Measurements from ENCODE around the gene GPR107. TPM values are rescaled to one million over a fixed set of nuclear protein-coding genes. Genes with fewer than 3 reads are reported as not detected.
"Not testable (repeated sequence)": the region's sequence is repeated elsewhere in the genome, so short reads cannot be mapped to it uniquely, and the experiment has no call there.

GPR107 gene
- total RNA-seq = 42.8 and 43.8 TPM in 2 replicates
- long read RNA-seq, full-length matches to known transcripts = 6 of 15 reads
- long read RNA-seq, partial matches to known transcripts = 3 of 15 reads
- long read RNA-seq, other reads (novel, unspliced or antisense) = 6 of 15 reads

DNA sequence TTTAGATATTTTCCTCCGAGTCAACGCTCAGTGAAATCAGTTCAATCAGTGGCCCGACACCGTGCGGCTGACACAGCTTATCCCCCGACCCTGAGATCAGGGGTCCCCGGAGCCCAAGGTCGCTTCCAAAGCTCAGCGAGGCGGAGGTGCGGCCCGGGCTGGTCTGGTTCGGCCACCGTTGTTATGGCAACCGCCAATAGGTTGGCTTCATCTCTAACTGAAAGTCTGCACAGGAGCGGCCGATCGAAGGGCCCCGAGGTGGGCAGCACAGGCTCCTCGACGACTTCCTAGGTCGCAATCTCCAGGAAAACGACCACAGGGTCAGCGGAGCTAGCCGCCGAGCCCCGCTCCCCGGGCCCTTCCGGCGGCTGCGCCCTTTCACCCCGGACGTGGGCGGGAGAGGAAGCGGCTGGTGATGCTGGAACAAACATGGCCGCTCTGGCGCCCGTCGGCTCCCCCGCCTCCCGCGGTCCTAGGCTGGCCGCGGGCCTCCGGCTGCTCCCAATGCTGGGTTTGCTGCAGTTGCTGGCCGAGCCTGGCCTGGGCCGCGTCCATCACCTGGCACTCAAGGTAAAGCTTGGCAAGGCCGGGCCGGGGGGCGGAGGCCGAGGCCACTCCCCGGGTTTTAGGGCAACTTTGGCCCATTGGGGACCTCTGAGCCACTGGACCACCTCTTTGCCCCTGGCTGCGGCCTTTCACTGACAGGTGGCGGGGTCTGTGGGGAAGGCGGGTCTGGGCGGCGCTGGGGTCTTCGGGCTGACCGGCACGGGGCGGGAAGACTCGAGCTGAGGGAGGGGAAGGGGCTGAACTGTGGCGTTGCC is at the start of gene GPR107:
Gene GPR107 (plus strand): TSS at position 403 of the 821 bp plus-strand sequence. CDS start 27 bp downstream, at position 430.
- TF ChIP-seq, protein P1, sequence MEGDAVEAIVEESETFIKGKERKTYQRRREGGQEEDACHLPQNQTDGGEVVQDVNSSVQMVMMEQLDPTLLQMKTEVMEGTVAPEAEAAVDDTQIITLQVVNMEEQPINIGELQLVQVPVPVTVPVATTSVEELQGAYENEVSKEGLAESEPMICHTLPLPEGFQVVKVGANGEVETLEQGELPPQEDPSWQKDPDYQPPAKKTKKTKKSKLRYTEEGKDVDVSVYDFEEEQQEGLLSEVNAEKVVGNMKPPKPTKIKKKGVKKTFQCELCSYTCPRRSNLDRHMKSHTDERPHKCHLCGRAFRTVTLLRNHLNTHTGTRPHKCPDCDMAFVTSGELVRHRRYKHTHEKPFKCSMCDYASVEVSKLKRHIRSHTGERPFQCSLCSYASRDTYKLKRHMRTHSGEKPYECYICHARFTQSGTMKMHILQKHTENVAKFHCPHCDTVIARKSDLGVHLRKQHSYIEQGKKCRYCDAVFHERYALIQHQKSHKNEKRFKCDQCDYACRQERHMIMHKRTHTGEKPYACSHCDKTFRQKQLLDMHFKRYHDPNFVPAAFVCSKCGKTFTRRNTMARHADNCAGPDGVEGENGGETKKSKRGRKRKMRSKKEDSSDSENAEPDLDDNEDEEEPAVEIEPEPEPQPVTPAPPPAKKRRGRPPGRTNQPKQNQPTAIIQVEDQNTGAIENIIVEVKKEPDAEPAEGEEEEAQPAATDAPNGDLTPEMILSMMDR (conservative IDR thresholded peaks at IDR 0.05) = no peak
- H3K4me1 Mint-ChIP-seq = peaks cover 19% of the 10 kb centered on the region
- H3K27ac Mint-ChIP-seq (ENCODE audit: unreplicated experiment) = peak within 1 kb of the TSS; percentile 91
- H3K27me3 Mint-ChIP-seq (ENCODE audit: low read depth) = no peaks in the 10 kb centered on the region
- peak within 1 kb of the TSS; percentile 95 for H3K4me3 Mint-ChIP-seq
- DNase-seq (ENCODE audit: low read depth, low spot score) = peak; percentile 76
- H3K9me3 Mint-ChIP-seq = no peaks in the 10 kb centered on the region
- no peaks in the 10 kb centered on the region for H3K36me3 Mint-ChIP-seq (ENCODE audit: low read depth)

GRCh38 chr9:130003943-130004552 is 49.7 kb upstream of the GPR107 start:
- H3K4me1 Mint-ChIP-seq = peaks cover 12% of the 10 kb centered on the region
- H3K9me3 Mint-ChIP-seq = no peaks in the 10 kb centered on the region
- no peak overlapping the region for H3K27ac Mint-ChIP-seq (ENCODE audit: unreplicated experiment)
- no peaks in the 10 kb centered on the region for H3K27me3 Mint-ChIP-seq (ENCODE audit: low read depth)
- no peak for DNase-seq (ENCODE audit: low read depth, low spot score)
- TF ChIP-seq, protein P1 (conservative IDR thresholded peaks at IDR 0.05) = no peak
- no peaks in the 10 kb centered on the region for H3K36me3 Mint-ChIP-seq (ENCODE audit: low read depth)
- H3K4me3 Mint-ChIP-seq = no peak overlapping the region

DNA sequence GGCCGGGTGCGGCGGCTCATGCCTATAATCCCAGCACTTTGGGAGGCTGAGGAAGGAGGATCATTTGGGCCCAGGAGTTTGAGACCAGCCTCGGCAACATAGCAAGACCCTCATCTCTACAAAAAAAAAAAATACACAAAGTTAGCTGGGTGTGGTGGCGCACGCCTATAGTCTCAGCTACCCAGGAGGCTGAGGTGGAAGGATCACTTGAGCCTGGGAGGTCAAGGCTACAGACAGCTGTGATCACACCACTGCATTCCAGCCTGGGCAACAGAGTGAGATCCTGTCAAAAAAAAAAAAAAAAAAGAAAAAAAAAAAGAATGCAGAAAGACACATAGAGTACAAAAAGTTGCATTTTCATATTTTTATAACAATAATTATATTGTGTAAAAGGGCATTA is 46.8 kb upstream of the GPR107 start:
- H3K4me3 Mint-ChIP-seq; H3K9me3 Mint-ChIP-seq; H3K27ac Mint-ChIP-seq (ENCODE audit: unreplicated experiment); H3K36me3 Mint-ChIP-seq (ENCODE audit: low read depth); H3K4me1 Mint-ChIP-seq; DNase-seq (ENCODE audit: low read depth, low spot score); H3K27me3 Mint-ChIP-seq (ENCODE audit: low read depth): not testable (repeated sequence)

DNA sequence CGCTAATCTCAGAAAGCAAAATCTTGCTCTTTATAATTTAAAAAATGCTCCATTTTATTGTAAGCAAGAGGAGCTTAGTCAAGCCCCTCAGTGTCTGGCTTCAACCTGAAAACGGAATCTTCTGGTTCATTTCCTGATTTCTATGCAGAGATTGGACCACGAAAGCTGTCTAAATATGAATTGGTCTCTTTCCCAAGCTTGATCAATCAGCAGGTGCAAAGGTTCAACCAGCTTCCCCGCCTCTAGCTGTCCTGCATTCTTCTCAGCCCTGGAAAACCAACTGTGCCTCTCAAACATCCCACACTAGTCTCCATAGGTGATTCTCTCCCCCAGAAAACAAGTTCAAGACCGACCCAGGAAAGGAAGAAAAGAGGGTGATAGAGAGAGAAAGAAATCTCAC is 45.2 kb upstream of the GPR107 start:
- H3K27ac Mint-ChIP-seq (ENCODE audit: unreplicated experiment) = no peak overlapping the region
- H3K36me3 Mint-ChIP-seq (ENCODE audit: low read depth) = peaks cover 5% of the 10 kb centered on the region
- no peaks in the 10 kb centered on the region for H3K4me1 Mint-ChIP-seq
- TF ChIP-seq, protein P1 (conservative IDR thresholded peaks at IDR 0.05) = no peak
- DNase-seq (ENCODE audit: low read depth, low spot score) = no peak
- H3K27me3 Mint-ChIP-seq (ENCODE audit: low read depth) = no peaks in the 10 kb centered on the region
- no peak overlapping the region for H3K4me3 Mint-ChIP-seq
- no peaks in the 10 kb centered on the region for H3K9me3 Mint-ChIP-seq

GRCh38 chr9:130009546-130009945 is 44.2 kb upstream of the GPR107 start:
- not testable (repeated sequence) for H3K4me1 Mint-ChIP-seq; DNase-seq (ENCODE audit: low read depth, low spot score); H3K27me3 Mint-ChIP-seq (ENCODE audit: low read depth); H3K36me3 Mint-ChIP-seq (ENCODE audit: low read depth); H3K4me3 Mint-ChIP-seq; H3K27ac Mint-ChIP-seq (ENCODE audit: unreplicated experiment); H3K9me3 Mint-ChIP-seq

GRCh38 chr9:130010151-130010988 is 43.3 kb upstream of the GPR107 start:
- Mint-ChIP-seq H3K27ac (ENCODE audit: unreplicated experiment) (no peak overlapping the region), H3K4me1 (no peaks in the 10 kb centered on the region), H3K36me3 (ENCODE audit: low read depth) (peaks cover 5% of the 10 kb centered on the region), H3K4me3 (no peak overlapping the region), H3K9me3 (no peaks in the 10 kb centered on the region), H3K27me3 (ENCODE audit: low read depth) (no peaks in the 10 kb centered on the region)
- no peak for DNase-seq (ENCODE audit: low read depth, low spot score)
- TF ChIP-seq, protein P1 (conservative IDR thresholded peaks at IDR 0.05) = no peak
